NCI-H748 (cell line): ENCODE results near the gene PALD1.
"Not testable (repeated sequence)": the region's sequence is repeated elsewhere in the genome, so short reads cannot be mapped to it uniquely, and the experiment has no call there.

Experiments
- DNase-seq: peaks from one replicate; lab custom pipeline; 2025; ENCODE audit not compliant: unreplicated experiment; lab: John Stamatoyannopoulos, UW

Gene PALD1

DNA sequence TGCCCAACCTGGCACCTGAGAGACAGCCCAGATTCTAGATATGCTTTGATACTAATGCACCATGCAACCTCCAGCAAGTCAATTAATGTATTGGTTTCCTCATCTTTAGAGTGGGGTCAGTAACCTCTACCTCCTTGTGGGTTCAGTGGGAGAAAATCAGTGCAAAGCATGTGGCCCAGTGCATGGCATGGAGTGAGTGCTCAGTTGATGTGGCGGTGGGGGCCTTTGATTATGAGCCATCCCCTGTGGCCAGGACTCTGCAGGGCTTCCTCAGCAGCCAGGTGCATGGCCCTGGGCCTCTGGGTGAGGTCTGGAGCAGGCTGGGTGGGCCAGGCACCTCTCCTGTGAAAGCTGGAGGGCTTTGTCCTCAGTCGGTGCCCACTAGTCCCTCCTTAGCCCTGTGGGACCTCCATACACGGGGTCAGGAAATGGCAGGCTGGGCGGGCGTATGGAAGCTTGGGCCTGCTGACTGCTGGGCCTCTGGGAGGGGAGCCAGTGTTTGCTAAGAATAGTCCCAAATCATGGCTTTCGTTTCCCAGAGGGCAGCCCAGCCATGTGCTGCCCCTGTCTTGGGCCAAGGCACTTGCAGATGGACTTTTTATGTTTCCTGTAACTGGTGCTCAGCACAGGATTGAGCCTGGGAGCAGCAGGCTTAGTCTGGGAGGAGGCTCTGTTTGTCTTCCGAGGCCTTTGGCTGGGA is 3.4 kb downstream of the PALD1 start:
- no peak for DNase-seq

- no peak for DNase-seq
Observed at GRCh38 chr10:70482982-70483760, 4.6 kb downstream of the PALD1 start.

- DNase-seq, result not testable (repeated sequence)
Observed at GRCh38 chr10:70483872-70484271, 5.3 kb downstream of the PALD1 start.

DNA sequence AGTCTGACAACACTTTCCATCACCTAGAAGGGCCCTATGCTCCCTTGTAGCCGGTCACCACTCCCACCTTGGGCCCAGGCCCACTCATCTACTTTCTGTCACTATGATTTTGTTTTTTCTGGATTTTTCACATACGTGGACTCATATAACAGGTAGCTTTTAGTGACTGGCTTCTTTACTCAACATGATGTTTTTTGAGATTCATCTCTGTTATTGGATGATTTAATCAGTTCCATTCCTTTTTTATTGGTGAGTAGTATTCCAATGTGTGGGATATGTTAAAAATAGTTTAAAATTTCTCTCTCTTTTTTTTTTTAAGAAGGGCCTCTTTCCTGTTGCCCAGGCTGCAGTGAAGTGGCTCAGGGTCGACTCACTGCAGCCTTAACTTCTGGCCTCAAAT is 9.3 kb downstream of the PALD1 start:
- DNase-seq, result no peak

DNA sequence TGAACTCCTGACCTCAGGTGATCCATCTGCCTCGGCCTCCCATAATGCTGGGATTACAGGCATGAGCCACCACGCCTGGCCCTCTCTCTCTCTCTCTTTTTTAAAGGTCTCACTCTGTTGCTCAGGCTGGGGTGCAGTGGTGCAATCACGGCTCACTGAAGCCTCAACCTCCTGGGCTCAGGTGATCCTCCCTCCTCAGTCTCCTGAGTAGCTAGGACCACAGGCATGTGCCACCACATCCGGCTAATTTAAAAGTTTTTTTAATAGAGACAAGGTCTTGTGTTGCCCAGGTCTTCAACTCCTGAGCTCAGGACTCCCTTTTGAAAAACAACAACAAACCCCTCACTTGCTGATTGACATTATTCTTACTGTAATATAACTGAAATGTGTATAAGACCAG is 11.6 kb downstream of the PALD1 start:
- DNase-seq, result no peak

DNA sequence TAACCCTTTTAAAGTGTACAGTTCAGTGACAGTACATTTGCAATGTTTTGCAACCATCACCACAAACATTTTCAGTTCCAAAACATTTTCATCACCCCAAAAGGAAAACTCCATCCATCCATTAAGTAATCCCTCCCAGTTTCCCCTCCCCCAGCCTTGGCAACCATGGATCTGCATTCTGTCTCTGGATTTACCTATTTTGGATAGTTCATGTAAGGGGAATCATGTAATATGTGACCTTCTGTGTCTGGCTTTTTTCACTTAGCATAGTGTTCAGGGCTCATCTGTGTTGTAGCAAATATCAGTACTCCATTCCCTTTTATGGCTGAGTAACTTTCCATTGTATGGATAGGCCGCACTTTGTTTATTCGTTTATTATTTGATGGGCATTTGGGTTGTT is 13.0 kb downstream of the PALD1 start:
- no peak for DNase-seq

DNA sequence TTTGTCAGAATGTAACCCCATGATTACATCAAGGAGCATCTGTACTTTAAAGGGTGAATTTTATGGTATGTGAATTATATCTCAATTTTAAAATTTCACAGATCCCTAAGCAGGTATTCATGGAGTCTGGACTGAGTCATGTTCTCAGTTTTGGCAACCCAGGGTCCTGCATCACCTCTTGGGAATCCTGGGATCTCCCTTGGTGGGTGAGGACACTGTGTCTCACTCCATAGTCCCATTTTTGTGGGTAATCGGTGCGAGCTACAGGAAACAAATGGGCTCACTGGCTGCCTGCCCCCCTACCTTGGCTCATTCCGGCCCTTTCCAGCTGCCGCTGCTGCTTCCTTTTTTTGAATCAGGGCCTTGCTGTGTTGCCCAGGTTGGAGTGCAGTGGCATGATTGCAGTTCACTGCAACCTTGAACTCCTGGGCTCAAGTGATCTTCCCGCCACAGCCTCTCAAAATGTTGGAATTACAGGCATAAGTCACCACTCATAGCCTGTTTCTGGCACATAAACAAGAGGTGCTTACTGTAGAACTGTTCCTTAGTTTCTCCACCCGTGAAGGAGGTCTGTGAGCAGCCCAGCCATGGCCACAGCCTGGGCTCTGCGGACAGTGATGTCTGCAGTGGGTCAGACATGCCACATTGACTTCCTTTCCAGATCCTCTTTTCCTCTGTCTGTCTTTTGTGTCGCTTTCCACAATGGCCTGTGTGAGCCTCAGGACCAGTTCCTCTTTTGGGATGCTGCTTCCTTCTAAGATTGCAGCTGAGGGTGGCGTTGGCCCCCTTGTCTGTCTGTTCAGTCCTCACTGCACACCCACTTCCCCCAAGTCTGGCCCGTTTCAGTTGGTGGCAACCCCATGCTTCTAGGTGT is 14.5 kb downstream of the PALD1 start:
- no peak for DNase-seq

GRCh38 chr10:70493660-70494234 is 15.2 kb downstream of the PALD1 start:
- DNase-seq, result no peak

GRCh38 chr10:70494536-70494935 is 16.0 kb downstream of the PALD1 start:
- no peak for DNase-seq

DNA sequence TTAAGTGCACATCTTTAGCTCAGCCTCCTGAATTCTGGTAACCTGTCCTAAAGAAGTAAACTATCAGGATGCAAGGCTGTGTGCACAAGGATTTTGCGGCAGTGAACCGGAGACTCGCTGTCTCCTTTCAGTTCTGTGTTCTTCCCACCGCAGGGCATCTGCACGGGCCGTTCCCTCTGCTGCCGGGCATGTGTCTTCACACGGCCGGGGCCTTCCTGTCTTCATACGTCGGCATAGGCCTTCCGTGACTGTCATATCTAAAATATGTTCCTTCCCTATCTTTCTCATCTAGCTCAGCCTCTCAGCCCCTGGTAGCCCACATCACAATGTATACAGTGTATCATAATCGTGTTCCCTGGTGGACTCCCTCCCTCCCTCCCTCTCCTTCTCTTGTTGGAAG is 16.4 kb downstream of the PALD1 start:
- DNase-seq, result no peak

DNA sequence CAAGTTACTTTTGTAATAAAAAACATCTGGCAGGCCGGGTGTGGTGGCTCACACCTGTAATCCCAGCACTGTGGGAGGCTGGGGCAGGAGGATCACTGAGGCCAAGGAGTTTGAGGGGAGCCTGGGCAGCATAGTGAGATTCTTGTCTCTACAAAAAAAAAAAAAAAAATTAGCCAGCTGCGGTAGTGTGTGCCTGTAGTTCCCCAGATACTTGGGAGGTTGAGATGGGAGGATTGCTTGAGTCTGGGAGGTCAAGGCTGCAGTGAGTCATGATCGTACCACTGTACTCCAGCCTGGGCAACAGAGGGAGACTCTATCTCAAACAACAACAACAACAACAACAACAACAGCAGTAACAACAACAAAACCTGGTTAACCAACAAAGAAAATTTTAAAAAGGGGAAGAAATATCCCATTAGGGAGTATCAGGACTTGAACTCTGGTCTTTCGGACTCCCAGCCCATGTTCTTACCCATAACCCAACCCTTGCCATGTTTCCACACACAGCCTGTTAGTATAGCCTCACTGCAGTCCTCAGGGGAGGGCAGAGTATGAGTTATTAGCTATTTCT is 17.2 kb downstream of the PALD1 start:
- DNase-seq, result no peak

GRCh38 chr10:70496341-70497119 is 18.0 kb downstream of the PALD1 start:
- no peak for DNase-seq

- DNase-seq, result no peak
Observed at GRCh38 chr10:70497120-70497545, 18.6 kb downstream of the PALD1 start.

DNA sequence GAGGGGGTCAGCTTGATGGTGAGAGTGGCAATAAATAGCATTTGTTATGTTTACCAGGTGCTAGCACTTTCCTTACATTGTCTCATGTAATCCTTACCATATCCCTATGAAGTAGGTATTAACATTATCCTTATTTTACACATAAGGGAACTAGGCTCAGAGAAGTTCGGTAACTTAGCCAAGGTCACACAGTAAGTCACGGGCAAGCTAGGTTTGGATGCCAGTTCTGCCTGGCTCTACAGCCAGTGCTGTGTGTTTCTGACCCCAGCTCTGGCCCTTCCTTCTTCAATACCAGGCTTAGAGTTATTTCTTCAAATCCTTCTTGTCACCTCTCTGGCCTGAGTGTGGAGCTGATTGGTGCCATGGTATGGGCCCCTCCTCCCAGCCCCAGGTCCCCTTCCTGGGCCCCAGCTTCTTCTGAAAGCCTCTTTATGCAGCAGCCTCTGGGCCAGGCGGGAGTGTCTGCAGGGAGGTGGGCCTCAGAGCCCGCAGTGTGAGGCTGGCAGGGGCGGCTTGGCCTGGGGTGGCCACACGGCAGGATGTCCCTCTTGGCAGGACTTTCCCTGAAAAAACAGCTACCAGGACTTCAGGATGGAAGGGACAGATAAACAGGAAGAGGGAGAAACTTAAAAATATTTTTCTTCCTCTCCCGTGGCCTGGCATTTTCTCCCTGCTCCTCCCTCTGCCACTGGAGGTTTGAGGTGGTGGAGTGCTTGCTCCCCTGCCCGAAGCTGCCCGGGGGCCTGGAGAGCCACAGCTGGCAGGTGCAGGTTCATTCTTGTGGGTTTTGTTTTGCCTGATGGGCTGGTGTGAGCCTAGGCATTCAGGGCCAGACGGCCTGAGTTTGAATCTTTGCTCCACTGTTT is 20.6 kb downstream of the PALD1 start:
- no peak for DNase-seq

GRCh38 chr10:70499836-70500167 is 21.2 kb downstream of the PALD1 start:
- no peak for DNase-seq

DNA sequence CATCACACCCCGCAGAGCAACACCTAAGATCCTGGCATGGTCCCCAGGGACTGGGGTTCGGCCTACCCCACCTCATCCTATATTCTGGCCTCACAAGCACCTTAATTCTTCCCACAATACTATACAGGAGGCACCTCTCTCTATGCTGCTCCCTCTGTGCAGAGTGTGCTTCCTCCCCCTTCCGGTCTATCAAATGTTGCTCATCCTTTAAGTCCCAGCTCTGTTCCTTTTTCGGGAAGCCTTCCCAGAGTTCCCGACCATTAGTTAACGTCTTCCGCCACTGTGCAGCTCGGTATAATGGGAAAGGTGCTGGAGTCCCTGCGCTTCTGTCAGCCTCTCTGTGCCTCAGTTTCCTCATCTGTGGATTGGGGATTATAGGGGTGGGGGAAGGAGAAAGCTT is 21.8 kb downstream of the PALD1 start:
- no peak for DNase-seq

DNA sequence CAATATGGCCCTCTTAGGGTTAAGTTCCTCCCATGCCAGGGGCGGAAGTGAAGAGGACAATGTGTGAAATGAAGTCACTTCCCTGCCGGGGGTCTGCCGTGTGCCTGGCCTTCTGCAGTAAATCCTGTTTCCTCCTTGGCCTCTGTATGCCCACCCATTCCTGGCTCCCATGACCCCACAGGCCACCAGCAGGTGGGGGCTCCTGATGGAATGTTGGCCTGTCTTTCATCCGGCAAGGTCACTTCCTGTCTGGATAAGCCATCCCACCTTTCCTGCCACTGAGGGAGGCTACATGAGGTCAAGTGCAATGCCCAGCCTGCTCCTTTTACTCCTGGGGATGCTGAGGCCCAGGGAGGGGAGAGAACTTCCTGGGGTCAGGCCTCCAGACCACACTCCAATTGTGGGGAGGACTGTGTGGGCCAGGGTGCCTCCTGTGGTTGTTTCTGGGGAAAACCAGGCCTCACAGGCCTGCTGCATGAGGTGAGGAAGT is 22.3 kb downstream of the PALD1 start:
- DNase-seq, result no peak

GRCh38 chr10:70502406-70502805 is 23.8 kb downstream of the PALD1 start:
- no peak for DNase-seq

- DNase-seq, result no peak
Observed at GRCh38 chr10:70503776-70504175, 25.2 kb downstream of the PALD1 start.
